ENCODE measurements around the gene RBM14.
"Not testable (repeated sequence)": the region's sequence is repeated elsewhere in the genome, so short reads cannot be mapped to it uniquely, and the experiment has no call there.

Gene RBM14

DNA sequence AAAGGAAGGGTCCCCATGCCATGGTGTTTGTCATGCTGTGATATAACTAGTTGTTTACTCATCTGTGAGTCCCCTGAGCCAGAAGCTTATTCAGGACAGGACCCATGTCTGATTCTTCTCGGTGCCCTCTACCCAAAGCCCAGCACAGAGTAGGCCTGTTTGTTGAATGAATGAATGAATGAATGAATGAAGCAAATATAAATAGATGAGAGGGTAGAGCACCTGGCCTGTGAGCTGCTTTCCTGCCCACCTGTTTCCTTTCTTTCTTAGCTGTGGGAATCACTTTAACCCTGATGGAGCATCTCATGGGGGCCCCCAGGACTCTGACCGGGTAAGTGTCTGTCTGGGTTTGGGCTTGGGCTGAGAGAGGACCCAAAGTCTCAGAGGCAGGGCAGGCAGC lies 16.2 kb upstream of the RBM14 start:
- DNase-seq, result no peak

DNA sequence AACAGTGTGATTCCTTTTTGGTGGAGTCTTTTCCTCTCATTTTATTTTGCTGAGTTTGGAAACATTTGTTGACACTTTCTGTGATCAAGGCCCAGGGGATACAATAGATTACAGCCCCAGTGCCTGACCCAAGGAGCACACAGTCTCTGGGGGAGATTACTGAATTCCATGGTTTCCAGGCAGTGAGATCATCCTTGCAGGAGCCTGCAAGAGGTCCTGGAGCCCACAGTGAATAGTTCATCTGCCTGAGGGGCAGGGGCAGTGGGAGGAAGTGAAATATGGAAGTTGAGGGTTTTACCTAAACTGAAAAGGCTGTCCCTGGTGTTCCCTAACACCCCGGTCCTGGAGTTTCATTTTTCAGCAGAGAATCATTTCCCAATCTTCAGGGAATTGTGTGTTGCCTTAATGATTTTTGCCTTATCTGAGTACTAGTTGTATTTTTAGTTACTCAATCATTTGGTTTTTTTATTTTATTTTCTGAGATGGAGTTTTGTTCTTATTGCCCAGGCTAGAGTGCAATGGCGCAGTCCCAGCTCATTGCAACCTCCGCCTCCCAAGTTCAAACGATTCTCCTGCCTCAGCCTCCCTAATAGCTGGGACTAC lies 15.7 kb upstream of the RBM14 start:
- DNase-seq, result no peak

DNA sequence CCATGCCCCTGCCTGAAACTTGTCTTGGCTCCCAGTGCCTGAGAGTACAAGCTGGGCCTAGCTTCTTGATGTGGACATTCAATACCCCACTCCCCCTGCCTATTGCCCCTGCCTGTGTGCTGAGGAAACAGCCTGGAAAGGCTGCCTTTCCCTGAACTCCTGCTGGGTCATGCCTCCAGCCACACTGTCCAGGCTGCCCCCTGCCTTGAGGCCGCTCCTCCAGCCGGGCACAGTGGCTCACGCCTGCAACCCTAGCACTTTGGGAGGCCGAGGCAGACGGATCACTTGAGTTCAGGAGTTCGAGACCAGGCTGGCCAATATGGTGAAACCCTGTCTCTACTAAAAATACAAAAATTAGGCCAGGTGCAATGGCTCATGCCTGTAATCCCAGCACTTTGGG lies 13.4 kb upstream of the RBM14 start:
- DNase-seq, result no peak

DNA sequence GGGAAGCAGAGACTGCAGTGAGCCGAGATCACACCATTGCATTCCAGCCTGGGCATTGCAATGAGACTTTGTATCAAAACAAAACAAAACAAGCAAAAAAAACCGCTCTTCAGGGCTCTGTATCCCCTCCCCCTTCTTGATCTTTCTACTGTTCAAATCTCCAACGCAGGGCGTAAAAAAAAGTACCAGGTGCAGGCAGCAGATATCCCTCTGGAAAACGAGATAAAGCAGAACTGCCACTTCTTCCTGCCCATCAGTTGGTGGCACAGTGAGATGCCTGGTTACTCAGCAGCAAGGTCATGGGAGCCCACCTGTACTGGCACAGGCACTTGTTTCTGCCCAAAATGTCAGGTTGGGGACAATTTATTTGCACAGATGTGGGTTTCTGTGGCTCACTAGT lies 12.3 kb upstream of the RBM14 start:
- no peak for DNase-seq

- DNase-seq, result not testable (repeated sequence)
These were observed 9.8 kb upstream of the RBM14 start for GRCh38 chr11:66606608-66607007.

DNA sequence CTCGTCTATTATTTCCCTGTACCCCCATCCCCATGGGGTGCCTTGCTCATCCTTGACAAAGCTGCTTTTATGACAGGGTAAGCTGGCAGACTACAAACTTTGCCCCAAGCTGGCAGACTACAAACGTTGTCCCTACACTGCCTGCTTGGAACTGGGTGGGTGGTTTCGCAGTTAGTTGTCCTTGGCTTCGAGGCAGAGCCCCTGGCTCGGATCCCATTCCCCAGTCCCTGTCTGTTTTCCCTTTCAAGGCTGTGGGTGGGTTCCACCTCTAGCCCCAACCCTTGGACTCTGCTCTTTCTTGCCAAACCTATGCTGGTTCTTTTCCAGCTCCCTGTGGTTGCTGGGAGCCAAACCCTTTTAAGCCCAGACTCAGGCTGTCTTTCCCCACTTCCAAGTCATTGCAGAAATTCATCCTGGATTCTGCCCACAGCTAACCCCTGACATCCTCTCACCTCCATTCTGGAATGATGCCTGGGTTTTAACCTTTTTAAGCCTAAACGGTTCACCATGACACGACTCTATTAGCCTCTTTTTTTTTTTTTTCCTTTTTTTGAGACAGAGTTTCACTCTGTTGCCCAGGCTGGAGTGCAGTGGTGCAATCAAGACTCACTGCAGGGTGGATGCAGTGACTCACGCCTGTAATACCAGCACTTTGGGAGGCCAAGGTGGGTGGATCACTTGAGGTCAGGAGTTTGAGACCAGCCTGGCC lies 9.2 kb upstream of the RBM14 start:
- DNase-seq, result no peak

- DNase-seq, result no peak
These were observed 6.5 kb upstream of the RBM14 start for GRCh38 chr11:66609721-66610617.

- no peak for DNase-seq
These were observed 4.0 kb upstream of the RBM14 start for GRCh38 chr11:66612458-66612857.

- DNase-seq, result no peak
These were observed 2.4 kb upstream of the RBM14 start for GRCh38 chr11:66614073-66614472.

DNA sequence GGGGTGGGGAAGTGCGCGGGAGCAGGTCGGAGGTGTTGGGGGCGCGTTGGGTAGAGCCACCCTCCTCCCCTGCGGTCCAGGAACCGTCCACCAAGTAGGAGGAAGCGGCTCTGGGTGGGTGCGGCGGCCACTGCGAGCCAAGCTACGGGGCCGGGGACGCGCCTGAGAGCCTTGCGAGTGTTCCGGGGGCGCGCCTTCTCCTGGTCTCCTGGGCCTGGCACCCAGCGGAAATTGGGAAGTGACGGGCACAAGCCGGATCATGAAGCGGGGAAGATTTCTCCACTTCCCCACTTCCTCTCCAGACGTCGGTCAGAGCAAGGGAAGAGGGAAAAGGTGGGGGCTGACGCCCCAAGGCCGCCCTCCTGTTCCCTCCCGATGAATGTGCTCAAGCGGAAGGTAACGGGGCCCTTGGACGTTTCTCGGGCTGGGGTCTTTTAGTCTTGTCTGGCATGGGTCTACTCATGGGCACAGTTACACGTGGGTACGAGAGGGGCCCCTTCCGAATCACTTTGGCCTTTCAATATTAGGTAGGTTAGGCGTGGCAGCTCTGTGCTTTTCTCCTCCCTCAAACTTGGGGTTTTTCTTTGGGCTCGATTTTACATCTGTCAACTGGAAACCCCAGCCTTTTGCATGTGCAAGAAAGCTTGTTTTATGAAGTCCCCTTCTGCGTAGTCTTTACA lies 865 bp downstream of the RBM14 start:
- DNase-seq, result no peak

DNA sequence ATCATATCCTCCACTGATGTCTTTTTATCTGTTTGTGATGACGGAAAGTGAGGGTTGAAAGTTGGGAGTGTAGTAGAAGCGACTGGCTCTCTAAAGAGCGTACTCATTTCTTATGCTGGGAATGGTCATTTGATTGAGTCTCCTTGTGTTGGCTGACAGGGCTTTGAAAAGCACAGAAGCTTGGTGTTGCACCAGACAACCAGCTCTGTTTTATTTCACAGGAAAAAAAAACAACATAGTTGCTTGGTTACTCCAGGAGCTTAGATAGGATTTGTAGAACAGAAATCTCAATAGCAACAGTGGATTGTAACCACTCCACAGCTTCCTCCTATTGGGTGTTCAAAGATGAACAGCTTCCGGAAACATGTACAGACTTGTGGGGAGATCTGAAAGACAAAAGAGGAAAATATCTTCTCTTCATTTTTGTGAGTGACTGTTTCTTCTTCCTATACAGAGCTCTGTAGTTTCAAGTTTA lies 2.7 kb downstream of the RBM14 start:
- no peak for DNase-seq

DNA sequence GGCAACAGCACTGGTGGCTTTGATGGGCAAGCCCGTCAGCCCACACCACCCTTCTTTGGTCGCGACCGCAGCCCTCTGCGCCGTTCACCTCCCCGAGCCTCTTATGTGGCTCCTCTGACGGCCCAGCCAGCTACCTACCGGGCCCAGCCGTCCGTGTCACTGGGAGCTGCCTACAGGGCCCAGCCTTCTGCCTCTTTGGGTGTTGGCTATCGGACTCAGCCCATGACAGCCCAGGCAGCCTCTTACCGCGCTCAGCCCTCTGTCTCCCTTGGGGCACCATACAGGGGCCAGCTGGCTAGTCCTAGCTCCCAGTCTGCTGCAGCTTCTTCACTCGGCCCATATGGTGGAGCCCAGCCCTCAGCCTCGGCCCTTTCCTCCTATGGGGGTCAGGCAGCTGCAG lies 8.0 kb downstream of the RBM14 start:
- no peak for DNase-seq

- no peak for DNase-seq
These were observed 8.8 kb downstream of the RBM14 start for GRCh38 chr11:66625041-66625751.

DNA sequence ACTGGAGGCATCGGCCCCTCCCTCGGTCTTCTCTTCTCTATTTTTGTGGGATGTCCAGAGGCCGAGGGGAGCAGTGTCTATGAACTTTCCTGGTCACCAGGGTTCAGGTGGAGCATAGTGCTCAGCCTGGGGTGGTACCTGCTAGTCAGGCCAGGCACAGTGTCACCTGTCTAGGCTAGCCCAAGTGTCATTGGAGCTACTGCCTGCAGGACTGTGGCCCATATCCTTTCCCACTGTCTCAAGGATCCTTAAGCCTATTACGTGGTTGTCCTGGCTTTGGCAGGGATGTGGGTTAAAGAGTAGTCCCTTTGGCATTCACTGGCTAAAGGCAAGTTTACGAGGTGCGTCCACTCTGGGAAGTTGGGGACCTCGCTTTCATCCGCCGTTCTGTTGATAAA lies 9.3 kb downstream of the RBM14 start:
- DNase-seq, result no peak

- DNase-seq, result no peak
These were observed 10.0 kb downstream of the RBM14 start for GRCh38 chr11:66626382-66626781.

GRCh38 chr11:66626926-66627325 lies 10.5 kb downstream of the RBM14 start:
- no peak for DNase-seq

GRCh38 chr11:66628061-66628603 lies 11.7 kb downstream of the RBM14 start:
- no peak for DNase-seq

- no peak for DNase-seq
These were observed 12.9 kb downstream of the RBM14 start for GRCh38 chr11:66629356-66629755.

DNA sequence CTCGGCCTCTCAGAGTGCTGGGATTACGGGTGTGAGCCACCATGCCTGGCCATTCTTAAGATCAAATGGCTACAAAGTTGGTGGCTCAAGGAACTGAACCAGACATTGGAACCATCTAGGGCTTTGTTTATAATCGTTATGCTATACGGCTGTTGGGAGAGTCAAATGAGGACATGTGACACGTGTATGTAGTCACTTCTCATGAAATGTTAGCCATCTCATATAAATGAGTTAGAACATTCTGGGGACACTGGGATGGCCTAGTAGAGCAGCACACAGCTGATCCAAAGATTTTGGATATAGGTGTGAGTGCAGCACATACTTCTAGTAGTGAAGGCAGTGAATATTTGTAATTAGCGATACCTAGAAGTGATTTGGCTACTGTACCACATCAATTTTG lies 15.5 kb downstream of the RBM14 start:
- no peak for DNase-seq

DNA sequence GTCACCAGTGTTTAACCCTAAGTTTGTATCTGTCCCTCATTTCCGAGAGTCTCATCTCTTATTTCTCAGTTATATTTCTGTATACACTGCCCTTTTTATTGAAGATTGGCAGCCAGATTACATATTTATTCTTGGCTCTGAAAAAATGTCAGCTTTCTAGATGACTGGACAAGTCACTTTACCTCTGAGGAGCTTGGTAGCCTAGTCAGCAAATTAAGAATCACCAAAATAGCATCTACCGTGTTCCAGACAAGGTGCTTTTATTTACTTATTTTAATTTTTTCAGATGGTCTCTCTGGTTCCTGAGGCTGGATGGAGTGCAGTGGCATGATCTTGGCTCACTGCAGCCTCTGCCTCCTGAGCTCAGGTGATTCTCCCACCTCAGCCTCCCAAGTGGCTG lies 16.5 kb downstream of the RBM14 start:
- no peak for DNase-seq

GRCh38 chr11:66636411-66636810 lies 20.0 kb downstream of the RBM14 start:
- no peak for DNase-seq

DNA sequence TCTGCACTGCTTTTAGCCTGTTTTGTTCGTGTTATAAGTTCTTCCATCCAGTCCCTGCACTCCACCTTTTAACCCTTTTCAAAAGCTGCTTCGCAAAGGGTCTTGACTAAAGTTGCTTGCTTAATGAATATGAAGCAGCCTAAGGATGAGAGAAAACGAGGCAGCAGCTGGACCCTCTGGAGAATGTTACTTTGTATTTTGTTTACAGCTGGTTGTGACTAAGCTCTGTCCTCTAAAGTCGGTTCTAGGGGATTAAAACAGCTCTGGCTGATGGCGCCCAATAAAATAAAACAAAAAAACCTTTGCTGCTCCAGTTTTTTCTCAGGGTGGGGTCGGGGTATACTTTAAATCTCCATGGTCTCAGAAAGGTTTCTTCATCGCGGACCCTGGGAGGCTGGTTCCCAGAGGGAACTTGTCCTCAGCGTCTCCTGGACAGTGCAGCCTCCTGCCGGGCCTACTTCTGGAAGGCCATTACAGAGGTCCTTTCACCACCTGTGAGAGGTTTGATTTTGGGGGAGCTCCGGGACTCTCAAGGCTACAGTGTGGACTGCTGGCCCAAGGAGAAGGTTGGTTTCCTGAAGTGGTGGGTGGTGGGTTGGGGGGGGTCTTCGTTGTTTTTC lies 21.2 kb downstream of the RBM14 start:
- no peak for DNase-seq

Measured in amniotic stem cell (primary cell).